LoVo (cell line): ENCODE data around the gene SPOP.

Source experiments
- DNase-seq: peaks from one replicate; pipeline ENCODE4 v3.0.0-alpha.2; 2016; ENCODE audit warnings: low spot score

The SPOP gene

DNA sequence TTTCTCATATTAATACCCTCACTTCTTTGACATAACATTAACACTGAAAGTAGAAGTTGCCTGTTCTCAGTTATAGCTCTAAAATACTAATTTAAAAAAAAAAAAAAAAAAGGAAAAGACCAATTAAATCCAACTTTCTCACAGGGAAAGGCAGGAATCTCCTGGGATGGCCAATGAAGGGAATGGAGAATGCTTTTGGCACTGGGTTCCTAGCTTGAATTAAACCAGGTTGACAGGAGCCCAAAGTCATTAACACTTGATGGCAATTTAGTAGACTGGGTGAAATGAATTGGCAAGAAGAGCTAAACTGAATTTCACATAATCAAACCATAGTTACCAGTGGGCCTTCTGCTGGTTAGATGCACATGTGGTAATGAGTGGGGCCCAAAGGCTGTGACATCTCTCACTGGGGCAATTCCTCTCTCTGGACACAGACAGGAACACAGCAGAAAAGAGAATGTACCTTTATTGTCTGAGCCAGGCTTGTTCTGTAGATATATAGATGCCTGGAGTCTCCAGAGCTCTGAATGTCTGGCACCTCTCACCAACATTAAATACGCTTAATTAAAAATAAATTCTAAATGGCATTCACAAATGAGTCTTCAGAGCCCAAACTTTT is 64.6 kb downstream of the SPOP start:
- DNase-seq, result no peak

DNA sequence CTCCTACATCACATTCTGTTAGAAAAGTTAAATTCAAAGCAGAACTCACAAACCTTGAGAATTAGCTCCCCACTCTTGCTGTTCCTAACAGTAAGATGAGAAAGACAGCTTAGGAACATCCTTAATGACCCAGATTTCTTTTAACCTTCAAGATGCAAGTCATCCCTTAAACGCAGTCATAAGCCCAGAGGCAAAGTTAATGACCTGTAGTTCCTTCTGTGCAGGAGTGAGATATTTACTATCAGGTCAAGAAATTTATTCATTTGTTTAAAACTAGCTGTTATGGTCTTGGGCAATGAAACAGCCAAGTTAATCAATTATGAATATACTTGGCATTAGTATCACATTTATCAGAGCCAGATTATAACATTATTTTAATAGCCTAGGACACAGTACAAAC is 65.2 kb downstream of the SPOP start:
- DNase-seq, result no peak

DNA sequence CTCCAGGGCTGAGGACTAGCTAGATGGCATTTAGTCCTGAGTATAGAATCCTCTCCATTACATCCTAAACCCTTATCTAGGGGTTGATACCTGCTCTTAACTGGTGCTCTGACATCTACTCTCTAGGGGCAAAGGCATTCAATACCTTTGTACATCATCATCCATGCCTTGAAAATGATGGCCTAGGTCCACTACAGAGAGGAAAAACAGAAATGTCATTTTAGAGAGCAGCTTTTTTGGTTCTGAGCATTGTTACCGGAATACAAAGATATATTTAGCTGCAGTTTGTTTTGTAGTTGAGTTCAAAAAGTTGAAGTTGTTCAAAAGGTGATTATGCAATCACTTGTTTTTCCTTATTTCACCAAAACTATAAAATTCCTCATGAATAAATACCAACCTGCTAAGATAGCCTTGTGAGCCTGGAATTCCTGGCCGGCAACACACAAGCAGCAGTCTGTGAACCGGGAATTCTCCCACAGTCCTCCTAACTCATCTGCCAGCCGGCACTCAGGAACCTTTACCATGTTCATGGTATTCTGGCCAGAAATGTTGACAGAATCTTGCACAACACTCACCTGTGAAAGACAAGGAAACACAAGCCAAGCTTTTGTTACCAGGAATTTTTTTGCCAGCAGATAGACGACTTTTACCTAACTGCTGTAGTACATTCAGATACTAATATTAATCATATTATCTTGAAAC is 66.9 kb downstream of the SPOP start:
- no peak for DNase-seq

DNA sequence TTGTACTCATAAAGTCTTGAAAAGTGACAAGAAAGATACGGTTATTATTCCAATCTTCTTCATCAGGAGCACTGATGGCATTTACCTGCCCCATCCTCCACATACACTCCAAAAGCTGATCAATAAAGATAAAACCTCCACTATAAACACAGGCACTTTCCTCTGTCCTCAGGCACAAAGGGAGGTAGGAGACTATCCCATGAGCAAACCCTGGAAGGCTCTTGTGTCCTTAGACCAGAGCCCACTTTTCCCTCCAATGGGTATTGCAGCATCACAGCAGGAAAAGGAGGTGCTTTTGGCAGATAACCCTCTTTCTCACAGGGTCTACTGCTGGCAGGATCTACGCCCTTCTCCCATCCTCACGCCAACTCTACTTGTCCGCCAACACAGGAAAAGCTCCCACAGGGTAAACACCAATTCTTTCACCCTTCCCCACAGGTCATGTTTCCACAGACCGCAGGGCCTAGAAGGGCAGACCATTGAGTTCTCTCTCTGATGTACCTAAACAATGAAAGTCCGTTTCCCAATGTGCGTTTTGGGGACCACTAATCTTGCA is 73.5 kb downstream of the SPOP start:
- no peak for DNase-seq

DNA sequence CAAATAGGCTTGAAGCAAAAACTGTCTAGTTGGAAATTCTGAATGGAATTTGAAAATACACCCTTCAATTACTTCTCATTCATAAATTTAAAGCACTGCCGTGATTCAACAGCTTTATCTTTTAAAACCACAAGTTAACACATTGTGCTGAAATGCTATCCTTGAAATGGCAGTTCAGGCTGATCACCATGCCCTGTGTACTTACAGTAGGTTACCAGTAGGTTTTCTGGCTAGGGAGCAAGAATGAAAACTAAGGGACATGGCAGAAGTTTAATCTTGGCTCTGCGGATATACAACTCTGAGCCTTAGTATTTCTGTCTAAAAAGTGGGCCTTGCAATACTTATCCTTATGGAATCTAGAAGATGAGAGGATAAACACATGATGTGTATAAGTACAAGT is 74.2 kb downstream of the SPOP start:
- no peak for DNase-seq

DNA sequence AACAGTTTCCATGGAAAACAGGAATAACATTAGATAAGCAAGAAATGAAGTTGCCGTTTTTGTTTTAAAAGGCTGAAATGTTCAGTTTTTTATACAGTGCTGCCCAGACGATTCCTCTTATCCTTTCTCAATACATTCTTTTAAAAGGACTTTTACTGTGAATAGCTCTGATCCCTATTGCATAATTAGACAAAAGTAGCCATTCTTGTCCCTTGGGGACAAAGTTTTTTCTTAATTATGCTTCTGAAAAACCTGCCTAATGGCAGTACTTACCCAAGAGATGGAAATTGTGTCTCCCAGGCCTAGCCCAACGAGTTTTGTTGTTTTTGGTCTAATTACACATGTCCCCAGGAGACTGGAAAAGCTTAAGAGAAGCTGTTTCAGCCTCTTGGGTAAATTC is 74.7 kb downstream of the SPOP start:
- DNase-seq, result no peak

DNA sequence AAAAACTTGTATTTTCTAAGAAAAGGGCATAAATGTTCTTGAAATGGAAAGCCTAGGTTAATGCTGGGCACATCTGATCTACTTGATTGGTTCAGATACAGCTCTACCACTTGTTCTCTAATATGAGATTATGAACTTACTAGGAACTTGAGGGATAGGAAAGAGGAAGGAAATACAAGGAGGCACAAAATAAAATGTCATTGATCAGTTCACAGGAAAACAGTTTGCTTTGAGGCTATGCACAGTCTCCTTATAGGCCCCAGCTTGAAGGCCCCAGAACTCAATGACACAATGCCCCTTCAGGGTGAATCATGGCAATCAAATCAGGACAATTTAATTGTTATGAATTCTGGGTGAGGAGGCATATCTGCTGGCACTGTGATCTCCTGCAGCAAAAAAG is 75.1 kb downstream of the SPOP start:
- no peak for DNase-seq

DNA sequence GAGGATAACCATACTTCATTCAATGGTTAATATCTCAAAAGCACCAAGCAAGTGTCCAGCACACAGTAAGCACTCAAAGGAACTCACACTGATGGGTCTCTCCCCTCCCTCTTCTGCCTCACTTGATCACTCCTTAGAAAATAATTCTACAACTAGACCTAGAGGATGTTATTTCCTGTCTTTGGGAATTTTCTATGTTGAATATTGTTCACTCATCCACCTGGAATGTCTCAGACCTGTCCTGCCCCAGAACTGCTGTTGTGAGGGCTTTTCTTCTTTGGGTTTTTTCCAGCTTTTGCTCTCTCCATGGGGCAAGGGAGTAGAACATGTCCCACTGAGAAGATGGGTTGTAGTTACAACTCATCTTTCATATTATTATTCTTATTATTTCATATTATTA is 76.9 kb downstream of the SPOP start:
- DNase-seq, result no peak

DNA sequence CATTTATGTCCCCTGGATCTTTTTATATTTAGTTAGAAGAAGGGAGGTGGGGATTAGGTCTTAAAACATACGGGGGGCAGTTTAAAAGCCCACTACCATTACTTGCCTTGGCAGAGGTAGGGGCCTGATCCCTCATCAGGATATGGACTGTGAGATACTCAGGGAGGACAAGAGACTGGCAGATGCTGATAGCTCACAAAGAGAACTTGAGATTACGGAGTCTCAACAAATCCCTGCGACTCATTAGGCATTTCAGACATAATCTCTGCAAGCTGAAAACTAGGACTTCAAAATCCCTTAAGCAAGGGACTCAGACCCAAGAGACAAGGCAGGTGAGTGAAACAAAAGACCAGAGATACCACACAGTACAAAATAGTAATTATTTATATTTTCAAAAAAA is 79.0 kb downstream of the SPOP start:
- no peak for DNase-seq

DNA sequence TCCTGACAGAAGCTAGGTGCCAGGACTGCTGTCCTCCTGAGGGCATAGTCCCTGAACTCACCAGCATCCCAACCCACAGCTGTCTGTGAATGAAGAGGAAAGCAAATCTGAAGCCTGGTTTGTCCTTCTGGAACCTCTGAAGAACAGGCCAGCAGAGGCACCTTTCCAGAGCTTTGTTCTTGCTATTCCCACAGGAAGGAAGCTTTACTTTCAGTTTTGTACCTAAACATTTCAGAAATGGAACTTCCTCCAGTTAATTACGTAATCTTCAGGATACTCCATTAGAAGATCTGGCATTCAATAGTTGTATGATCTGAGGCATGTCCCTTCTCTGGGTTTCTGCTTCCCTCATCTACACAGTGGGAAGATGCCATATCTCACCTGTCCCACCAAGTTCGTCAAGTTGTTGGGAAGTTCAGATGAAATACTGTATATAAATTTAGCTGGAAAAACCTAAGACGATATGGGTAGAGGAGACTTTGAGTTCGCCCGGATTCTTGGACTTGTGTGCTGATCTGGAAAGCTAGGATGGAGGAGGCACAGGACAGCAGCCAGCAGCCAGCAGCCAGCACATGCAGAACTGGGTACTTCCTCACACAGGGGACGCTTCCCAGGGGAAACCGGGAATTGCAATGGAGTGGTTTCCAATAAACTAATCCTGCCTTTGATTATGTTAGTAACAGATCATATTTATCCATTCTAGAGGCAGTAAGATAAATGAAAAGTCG is 79.8 kb downstream of the SPOP start:
- no peak for DNase-seq

DNA sequence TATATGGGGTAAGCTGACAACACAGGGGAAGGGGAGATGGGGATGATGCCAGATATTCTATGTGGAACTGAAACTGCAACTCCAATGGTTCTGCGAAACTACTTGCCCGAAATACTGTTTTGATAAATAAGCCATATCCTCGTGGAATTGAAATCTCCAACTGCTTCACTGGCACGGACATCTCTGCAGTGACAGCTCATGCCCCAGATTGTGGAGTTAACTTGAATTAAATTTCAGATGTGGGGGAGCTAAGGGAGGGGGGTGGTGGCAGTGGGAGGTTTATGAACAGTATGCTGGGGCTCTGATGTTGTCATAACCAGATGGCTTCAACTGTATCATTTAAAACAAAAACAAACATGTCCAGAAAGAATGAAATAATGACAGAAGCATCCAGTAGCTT is 80.5 kb downstream of the SPOP start:
- DNase-seq, result no peak

DNA sequence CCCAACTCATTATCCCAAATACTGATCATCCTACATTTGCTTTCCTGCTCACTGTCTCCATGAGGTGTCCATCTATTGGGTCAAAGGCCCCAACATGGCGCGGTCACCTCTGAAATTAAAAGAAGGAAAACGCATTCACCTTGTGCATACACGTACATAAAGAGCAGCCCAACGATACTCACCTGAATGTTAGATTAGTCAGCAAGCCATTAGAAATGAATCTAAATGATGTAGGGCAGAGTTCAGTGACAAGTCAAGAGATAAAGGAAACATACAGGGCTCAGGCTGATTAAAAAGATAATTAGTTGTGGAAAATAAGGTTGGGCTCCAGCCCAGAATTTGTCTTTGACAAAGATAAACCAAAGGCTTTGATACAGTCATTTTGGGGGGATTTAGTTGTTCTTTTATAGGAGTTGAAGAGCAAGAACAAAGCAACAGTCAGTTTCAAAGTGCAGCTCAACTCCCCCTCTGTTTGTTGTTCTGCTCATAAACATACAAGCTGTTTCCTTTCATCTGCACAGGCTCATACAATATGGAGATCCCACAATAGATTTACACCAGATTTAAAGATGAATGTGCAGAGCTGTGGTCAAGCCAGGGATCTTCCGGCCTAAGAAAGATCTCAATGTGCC is 81.2 kb downstream of the SPOP start:
- no peak for DNase-seq

DNA sequence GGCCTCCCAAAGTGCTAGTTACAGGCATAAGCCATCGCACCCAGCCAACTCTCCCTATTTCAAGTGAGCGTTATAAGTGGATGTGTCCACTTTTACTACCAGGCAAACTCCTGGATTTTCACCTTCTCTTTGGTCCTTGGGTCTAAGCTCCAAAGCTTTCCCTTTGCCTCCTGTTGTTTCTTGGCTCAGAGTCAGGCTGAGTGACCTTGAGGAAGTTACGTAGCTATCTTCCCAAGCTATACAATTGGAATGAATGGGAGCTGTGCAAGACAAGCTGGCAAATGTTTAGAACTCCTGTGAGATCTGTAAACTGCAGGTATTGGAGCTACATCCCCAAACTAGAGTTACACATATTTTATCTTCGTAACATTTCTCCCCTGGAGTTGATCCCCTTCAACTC is 81.9 kb downstream of the SPOP start:
- DNase-seq, result no peak

DNA sequence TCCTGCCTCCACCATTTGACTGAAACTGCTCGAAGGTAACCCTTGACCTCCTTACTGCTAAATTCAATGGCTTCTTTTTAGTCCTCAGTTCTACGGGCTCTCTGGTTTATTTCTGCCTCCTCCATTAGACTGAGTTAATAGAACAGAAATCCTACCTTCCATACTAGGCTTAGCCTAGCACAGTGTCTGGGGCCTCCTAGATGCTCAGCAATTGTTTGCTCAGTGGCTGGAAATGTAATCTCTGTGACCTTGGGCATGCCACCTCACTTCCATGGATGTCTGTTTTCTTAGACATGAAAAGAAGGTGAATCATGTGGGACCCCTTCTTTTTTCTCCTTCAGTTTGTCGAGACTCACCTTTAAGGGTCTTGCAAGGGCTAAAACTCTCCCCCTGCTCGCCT is 82.6 kb downstream of the SPOP start:
- DNase-seq, result no peak

DNA sequence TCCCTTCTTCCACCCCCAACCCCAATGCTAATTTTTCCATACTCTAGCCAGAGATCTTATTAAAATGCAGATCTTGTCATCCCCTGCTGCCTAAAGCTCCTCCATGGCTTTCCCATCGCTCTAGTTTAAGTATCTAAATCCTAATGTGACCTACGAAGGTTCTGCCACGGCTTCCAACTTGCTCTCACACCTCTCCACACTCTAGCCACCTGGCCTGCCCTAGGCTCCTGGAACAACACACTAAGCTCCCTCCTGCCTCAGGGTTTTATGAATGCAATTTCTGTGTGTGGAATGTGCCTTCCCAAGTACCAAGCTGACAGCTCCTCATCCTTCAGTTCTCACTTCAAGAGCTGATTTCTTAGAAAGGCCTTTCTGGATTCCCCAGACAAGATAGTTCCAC is 85.6 kb downstream of the SPOP start:
- no peak for DNase-seq

DNA sequence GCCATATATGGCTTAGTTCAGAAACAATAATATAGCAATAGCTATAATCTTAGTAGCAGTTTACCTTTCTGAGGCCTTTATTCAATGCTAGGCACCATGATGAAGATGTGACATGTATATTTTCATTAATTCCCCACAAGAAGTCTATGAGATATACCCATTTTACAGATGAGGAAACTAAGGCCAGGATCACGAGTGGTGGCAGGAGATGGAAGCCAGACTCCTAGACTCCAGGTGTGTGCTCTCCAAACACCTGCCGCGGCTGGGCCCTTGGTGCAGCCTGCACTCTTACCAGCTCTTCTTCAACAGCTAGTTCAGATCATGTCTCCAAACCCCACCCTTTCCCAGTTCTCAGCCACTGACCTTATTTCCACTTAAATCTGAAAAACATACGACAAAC is 87.0 kb downstream of the SPOP start:
- no peak for DNase-seq

DNA sequence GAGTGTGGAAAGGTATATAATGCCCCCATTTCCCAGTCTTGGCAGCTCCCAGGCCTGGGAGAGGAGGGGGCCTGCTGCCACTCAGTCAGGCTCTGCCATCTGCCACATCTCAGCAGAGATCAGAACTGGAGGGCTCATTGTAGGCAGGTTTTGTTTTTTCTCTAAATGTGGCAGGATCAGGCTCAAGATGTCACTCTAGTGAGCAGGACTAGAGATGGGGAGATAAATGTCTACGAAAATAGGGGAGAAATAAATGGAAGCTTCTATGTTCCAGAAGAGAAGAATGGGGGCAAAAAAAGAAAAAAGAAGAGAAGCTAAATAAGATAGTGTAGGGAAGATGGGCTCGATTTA is 88.3 kb downstream of the SPOP start:
- DNase-seq, result no peak

DNA sequence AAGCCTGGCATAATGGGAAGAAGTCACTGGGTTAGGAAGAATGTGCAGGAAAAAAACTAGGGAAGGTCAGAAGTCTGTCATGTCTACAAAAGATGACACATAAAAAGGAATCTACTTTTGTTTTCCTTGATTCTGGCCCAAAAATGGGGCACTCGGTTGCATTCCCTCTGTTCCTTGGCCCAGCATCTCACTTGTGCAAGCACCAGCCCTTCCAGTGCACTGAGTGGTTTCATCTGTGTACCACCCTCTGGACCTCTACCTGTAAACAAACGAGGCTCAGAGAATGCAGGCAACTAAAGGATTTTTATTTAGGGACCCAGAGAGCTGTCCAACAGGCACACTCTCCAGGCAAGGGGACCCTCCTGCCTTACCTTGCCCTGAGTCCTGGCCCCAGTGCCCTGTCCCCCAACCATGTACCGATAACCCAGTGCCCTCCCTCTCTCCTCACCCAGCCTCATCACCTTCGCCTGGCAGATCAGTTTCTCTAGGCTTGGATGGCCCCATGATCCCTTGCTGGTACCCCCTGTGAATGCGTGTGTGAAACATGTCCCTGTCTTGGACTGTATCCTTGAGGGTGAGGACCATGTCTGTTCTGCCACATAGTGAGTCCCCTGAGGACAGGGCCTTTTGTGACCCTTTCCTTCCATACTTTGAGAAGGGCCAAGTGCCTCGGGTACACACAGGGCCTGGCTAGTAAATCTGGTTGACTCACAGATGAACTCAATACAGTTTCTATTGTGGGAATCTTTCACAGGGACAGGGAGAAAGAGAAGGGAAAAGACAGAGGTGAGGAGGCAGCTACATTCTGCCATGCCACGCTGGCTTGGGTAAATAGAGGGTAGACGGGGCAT is 88.9 kb downstream of the SPOP start:
- DNase-seq, result no peak

DNA sequence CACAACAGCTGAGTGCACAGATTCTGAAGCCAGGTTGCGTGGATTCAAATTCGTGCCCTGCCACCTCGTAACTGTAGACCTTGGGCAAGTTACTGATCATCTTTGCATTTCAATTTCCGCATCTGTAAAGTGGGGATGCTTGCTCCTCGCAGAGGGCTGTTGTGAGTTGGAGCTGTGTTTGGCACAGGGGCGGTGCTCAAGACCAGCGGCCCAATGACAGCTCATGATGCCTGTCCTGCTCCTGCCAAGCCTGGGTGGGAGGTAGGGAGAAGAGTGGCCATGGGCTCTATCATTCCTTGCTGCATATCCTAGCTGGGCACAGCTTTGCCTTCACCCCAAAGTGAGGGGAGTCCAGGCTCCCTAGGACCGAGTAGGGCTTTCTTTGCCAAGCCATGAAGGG is 89.6 kb downstream of the SPOP start:
- no peak for DNase-seq

DNA sequence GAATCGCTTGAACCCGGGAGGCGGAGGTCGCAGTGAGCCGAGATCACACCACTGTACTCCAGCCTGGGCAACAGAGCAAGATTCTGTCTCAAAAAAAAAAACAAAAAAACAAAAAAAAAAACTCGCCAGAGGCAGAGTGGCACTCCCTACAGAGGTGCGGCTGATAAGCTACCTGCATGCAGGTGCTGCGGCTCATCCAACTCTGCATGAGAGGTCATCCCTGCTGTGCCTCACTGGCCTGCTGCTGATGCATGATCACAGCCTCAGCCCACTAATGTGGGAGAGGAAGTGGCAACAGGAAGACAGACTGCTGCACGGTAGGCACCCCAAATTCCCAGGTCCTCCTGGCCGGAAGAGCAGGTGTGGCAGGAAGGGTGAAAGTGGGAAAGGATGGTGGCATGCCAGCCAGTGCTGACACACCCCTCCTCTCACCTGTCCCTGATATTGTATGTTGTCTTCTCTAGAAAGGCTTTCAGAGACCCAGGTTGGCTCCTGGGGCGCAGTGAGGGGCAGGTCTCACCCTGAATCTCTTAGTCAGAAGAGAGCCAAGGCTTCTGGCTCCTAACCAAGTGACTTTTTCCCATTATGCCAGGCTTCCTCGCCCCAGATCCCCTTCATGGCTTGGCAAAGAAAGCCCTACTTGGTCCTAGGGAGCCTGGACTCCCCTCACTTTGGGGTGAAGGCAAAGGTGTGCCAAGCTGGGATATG is 90.4 kb downstream of the SPOP start:
- DNase-seq, result no peak

DNA sequence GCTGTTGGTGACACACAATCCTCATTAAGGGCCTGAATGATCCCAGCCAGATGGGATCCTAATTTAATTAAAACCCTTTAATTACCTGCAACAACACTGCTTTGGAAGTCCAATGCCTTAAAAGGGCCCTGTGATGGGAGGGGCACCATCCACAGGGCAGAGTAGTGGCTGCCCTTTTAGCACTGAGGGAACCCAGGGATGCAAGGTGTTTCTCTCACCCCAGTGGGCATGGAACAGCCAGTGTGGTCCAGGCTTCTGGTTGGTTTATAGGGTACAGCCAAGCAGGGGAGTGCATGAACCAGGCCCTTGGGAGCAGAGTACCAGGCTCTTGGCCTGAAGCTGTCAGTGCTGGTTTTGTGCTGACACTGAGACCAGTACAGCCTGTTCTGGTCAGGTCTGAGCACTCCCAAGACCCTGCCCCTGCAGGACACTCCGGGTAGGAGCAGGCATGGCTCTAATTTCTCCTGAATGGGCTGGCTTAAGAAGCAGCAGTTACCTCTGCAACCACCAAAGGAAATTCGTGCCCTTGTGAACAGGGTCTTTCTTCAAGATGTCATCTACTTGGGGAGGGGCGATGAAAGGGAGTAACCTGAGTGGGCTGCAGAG is 92.4 kb downstream of the SPOP start:
- no peak for DNase-seq
